HG02798 (cell line): ENCODE results near the gene TBX10.

ENCODE experiments used
- ATAC-seq: cut with Tn5 transposase; IDR thresholded peaks from one replicate; pipeline ENCODE4 v1.9.1; 2021; ENCODE audit warnings: mild to moderate bottlenecking; ENCODE audit not compliant: unreplicated experiment, poor library complexity

TBX10 gene

DNA sequence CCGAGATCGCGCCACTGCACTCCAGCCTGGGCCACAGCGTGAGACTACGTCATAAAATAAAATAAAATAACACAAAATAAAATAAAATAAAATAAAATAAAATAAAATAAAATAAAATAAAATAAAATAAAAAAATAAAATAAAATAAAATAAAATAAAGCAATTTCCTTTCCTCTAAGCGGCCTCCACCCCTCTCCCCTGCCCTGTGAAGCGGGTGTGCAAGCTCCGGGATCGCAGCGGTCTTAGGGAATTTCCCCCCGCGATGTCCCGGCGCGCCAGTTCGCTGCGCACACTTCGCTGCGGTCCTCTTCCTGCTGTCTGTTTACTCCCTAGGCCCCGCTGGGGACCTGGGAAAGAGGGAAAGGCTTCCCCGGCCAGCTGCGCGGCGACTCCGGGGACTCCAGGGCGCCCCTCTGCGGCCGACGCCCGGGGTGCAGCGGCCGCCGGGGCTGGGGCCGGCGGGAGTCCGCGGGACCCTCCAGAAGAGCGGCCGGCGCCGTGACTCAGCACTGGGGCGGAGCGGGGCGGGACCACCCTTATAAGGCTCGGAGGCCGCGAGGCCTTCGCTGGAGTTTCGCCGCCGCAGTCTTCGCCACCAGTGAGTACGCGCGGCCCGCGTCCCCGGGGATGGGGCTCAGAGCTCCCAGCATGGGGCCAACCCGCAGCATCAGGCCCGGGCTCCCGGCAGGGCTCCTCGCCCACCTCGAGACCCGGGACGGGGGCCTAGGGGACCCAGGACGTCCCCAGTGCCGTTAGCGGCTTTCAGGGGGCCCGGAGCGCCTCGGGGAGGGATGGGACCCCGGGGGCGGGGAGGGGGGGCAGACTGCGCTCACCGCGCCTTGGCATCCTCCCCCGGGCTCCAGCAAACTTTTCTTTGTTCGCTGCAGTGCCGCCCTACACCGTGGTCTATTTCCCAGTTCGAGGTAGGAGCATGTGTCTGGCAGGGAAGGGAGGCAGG is 56.0 kb downstream of the TBX10 start, which contains the start of gene GSTP1:
Gene GSTP1, plus strand, starts transcription at position 566 of the 958 bp plus-strand sequence. Its CDS starts 32 bp downstream, at position 598.
- ATAC-seq: peak; percentile 70

DNA sequence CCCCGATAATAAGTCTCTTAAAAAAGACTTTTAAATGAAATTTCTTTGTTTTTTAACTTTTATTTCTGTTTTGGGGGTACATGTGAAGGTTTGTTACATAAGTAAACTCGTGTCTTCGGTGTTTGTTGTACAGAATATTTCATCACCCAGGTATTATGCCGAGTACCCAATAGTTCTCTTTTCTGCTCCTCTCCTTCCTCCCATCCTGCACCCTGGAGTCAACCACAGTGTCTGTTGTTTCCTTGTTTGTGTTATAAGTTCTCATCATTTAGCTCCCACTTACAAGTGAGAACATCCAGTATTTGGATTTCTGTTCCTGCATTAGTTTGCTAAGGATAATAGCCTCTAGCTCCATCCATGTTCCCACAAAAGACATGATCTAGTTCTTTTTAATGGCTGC is 57.6 kb downstream of the TBX10 start:
- ATAC-seq: no peak

DNA sequence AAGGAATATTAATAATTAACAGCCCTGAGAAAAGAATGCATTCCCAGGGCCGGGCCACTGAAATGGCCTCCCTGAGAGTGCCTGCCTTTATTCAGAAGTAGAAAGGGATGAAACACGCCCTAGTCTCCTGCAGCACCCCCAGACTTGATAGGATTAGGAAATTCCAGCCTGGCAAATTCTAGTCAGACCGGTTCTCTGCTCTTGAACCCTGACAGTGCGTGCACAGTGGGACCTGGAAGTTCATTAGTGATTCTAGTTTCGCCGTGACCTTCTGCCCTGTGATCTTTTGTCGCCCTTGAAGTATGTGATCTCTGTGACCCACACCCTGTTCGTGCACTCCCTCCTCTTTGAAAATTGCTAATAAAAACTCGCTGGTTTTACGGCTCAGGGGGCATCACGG is 58.1 kb downstream of the TBX10 start:
- no peak for ATAC-seq
